ENCODE results near the gene DNER.
"Not testable (repeated sequence)": the region's sequence is repeated elsewhere in the genome, so short reads cannot be mapped to it uniquely, and the experiment has no call there.

DNER gene

GRCh38 chr2:229714080-229714735 lies at the start of gene DNER:
Gene DNER (minus strand): TSS chr2:229714555. CDS start chr2:229714423, 132 bp downstream.
- no peak for DNase-seq (ENCODE audit: low read depth)

GRCh38 chr2:229761663-229762062 lies 47.3 kb upstream of the DNER start:
- DNase-seq (ENCODE audit: low read depth): no peak

GRCh38 chr2:229757462-229757861 lies 43.1 kb upstream of the DNER start:
- DNase-seq (ENCODE audit: low read depth): not testable (repeated sequence)

- no peak for DNase-seq (ENCODE audit: low read depth)
Measured at GRCh38 chr2:229752970-229753729, 38.8 kb upstream of the DNER start.

- DNase-seq (ENCODE audit: low read depth): no peak
Measured at GRCh38 chr2:229749779-229750178, 35.4 kb upstream of the DNER start.

- no peak for DNase-seq (ENCODE audit: low read depth)
Measured at GRCh38 chr2:229748950-229749349, 34.6 kb upstream of the DNER start.

GRCh38 chr2:229742691-229743090 lies 28.3 kb upstream of the DNER start:
- not testable (repeated sequence) for DNase-seq (ENCODE audit: low read depth)

- DNase-seq (ENCODE audit: low read depth): no peak
Measured at GRCh38 chr2:229740279-229740678, 25.9 kb upstream of the DNER start.

- DNase-seq (ENCODE audit: low read depth): no peak
Measured at GRCh38 chr2:229738024-229738625, 23.8 kb upstream of the DNER start.

GRCh38 chr2:229734410-229734809 lies 20.1 kb upstream of the DNER start:
- no peak for DNase-seq (ENCODE audit: low read depth)

- DNase-seq (ENCODE audit: low read depth): no peak
Measured at GRCh38 chr2:229733611-229734245, 19.4 kb upstream of the DNER start.

- DNase-seq (ENCODE audit: low read depth): no peak
Measured at GRCh38 chr2:229732897-229733296, 18.5 kb upstream of the DNER start.

- peak; percentile 20 for DNase-seq (ENCODE audit: low read depth)
Measured at GRCh38 chr2:229731916-229732315, 17.6 kb upstream of the DNER start.

- no peak for DNase-seq (ENCODE audit: low read depth)
Measured at GRCh38 chr2:229731363-229731762, 17.0 kb upstream of the DNER start.

- no peak for DNase-seq (ENCODE audit: low read depth)
Measured at GRCh38 chr2:229728370-229728769, 14.0 kb upstream of the DNER start.

GRCh38 chr2:229726643-229727042 lies 12.3 kb upstream of the DNER start:
- no peak for DNase-seq (ENCODE audit: low read depth)

GRCh38 chr2:229725716-229726574 lies 11.6 kb upstream of the DNER start:
- no peak for DNase-seq (ENCODE audit: low read depth)

GRCh38 chr2:229723192-229723591 lies 8.8 kb upstream of the DNER start:
- DNase-seq (ENCODE audit: low read depth): not testable (repeated sequence)

GRCh38 chr2:229719926-229720647 lies 5.7 kb upstream of the DNER start:
- no peak for DNase-seq (ENCODE audit: low read depth)

GRCh38 chr2:229718057-229718456 lies 3.7 kb upstream of the DNER start:
- no peak for DNase-seq (ENCODE audit: low read depth)

GRCh38 chr2:229715895-229716507 lies 1.6 kb upstream of the DNER start:
- no peak for DNase-seq (ENCODE audit: low read depth)

Measured in GM04504 (cell line).